ENCODE measurements around the gene GATAD2A.

GRCh38 chr19:19385896-19386869 lies 19.3 kb upstream of the GATAD2A start:
- no peak for TF ChIP-seq REST (IDR thresholded peaks at IDR 0.05; ENCODE audit: borderline replicate concordance in 1 of 2, low read depth in 1 of 2, low read length in 2 of 2)
- TF ChIP-seq CTCF (CRISPR knock-in tag; IDR thresholded peaks at IDR 0.05), result peak; percentile 30
- no peak for TF ChIP-seq TCF12 (IDR thresholded peaks at IDR 0.05)
- no peak for TF ChIP-seq TCF12 (CRISPR knock-in tag; IDR thresholded peaks at IDR 0.05)
- TF ChIP-seq, protein P1, sequence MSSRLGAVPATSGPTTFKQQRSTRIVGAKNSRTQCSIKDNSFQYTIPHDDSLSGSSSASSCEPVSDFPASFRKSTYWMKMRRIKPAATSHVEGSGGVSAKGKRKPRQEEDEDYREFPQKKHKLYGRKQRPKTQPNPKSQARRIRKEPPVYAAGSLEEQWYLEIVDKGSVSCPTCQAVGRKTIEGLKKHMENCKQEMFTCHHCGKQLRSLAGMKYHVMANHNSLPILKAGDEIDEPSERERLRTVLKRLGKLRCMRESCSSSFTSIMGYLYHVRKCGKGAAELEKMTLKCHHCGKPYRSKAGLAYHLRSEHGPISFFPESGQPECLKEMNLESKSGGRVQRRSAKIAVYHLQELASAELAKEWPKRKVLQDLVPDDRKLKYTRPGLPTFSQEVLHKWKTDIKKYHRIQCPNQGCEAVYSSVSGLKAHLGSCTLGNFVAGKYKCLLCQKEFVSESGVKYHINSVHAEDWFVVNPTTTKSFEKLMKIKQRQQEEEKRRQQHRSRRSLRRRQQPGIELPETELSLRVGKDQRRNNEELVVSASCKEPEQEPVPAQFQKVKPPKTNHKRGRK (CRISPR knock-in tag; IDR thresholded peaks at IDR 0.05), result no peak
- TF ChIP-seq MTA3 (CRISPR knock-in tag; IDR thresholded peaks at IDR 0.05), result no peak
- TF ChIP-seq ZNF644 (CRISPR knock-in tag; IDR thresholded peaks at IDR 0.05; ENCODE audit: low read depth), result no peak
- TF ChIP-seq, protein P2, sequence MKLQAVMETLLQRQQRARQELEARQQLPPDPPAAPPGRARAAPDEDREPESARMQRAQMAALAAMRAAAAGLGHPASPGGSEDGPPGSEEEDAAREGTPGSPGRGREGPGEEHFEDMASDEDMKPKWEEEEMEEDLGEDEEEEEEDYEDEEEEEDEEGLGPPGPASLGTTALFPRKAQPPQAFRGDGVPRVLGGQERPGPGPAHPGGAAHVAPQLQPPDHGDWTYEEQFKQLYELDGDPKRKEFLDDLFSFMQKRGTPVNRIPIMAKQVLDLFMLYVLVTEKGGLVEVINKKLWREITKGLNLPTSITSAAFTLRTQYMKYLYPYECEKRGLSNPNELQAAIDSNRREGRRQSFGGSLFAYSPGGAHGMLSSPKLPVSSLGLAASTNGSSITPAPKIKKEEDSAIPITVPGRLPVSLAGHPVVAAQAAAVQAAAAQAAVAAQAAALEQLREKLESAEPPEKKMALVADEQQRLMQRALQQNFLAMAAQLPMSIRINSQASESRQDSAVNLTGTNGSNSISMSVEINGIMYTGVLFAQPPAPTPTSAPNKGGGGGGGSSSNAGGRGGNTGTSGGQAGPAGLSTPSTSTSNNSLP (IDR thresholded peaks at IDR 0.05; ENCODE audit: low read depth, low read length), result no peak
- no peak for TF ChIP-seq HNRNPH1 (optimal IDR thresholded peaks at IDR 0.05; ENCODE audit: low read depth, low read length)
- no peak for TF ChIP-seq SRSF1 (optimal IDR thresholded peaks at IDR 0.05; ENCODE audit: low read depth, low read length)
- no peak for TF ChIP-seq ZNF382 (CRISPR knock-in tag; IDR thresholded peaks at IDR 0.05; ENCODE audit: borderline replicate concordance)
- TF ChIP-seq EZH2 (conservative IDR thresholded peaks at IDR 0.05; ENCODE audit: low read depth, low read length), result no peak
- no peak for TF ChIP-seq ZNF12 (CRISPR knock-in tag; IDR thresholded peaks at IDR 0.05)
- TF ChIP-seq ZFP1 (CRISPR knock-in tag; IDR thresholded peaks at IDR 0.05), result no peak
- TF ChIP-seq SOX5 (CRISPR knock-in tag; IDR thresholded peaks at IDR 0.05; ENCODE audit: borderline replicate concordance), result no peak
